ENCODE data around the gene WBP1L.

Gene WBP1L

DNA sequence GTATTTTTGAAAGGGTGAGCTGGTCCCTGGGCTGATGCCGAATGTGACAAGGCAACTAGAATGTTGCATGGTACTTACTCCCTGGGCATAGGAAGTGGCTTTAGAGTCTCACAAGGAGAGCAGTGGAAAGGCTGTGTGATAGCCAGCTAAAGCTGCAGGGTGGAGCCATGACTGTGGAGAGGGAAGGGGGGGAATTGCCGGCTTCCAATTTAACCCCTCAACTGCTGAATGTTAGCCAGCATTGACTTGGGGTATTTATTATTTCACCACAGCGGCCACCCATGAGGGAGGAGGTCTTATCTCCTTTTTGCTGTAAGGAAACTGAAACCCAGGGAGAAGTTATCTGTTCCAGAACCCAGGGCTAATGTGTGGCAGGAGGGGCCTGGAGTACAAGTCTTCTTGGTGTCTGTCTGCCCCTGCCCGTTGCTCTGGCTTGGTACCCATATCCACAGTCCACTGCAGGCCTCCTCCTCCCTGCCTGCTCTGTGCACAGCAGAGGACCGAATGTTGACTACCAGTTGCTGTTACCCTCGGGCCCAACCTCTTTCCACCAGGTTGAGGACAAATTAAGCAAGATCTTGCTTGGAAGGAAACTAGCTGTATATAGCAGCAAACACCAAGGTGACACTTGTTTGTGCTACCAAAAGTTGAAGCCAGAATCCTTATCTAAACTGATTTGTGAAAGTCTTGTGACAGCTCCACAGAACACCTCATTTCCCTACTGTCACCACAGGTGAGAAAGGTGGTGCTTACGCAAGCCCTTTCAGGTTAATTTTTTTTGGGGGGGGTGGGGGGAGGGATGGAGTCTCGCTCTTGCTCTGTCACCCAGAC lies 37.6 kb downstream of the WBP1L start:
- H3K9me3 ChIP-seq (ENCODE audit: low read length): no peaks in the 10 kb centered on the region
- no peak overlapping the region for H3K4me3 ChIP-seq (ENCODE audit: low read length)
- no peaks in the 10 kb centered on the region for H3K36me3 ChIP-seq (ENCODE audit: insufficient read depth, low read length)
- no peaks in the 10 kb centered on the region for H3K27me3 ChIP-seq (ENCODE audit: insufficient read depth, low read length)
- H2AFZ ChIP-seq (ENCODE audit: low read depth, low read length): no peak overlapping the region
- peaks cover 19% of the 10 kb centered on the region for H3K4me1 ChIP-seq (ENCODE audit: insufficient read depth, low read length)

DNA sequence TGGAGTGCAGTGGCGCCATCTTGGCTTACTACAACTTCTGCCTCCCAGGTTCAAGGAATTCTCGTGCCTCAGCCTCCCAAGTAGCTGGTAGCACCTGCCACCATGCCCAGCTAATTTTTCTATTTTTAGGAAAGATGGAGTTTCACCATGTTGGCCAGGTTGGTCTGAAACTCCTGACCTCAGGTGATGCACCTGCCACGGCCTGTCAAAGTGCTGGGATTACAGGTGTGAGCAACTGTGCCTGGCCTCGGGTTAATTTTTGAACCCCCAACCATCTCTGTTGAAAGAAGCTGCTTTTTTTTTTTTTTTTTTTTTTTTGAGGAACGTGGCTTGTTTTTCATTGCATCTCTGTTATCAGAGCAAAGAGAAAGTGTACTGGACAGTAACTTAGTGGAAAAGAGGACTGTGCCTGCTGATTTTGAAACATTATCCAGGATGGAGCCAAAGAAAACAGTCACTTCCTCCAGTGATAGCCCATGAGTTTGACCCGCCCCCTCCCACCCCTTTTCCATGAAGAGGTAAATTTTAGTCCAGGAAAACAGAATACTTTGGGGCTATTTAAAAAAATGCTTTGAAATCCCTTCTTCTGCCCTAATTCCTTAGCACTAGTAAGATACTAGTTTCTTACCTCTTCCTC lies 38.3 kb downstream of the WBP1L start:
- H3K36me3 ChIP-seq (ENCODE audit: insufficient read depth, low read length): no peaks in the 10 kb centered on the region
- peaks cover 13% of the 10 kb centered on the region for H3K4me1 ChIP-seq (ENCODE audit: insufficient read depth, low read length)
- no peaks in the 10 kb centered on the region for H3K9me3 ChIP-seq (ENCODE audit: low read length)
- H2AFZ ChIP-seq (ENCODE audit: low read depth, low read length): no peak overlapping the region
- no peak overlapping the region for H3K4me3 ChIP-seq (ENCODE audit: low read length)
- no peaks in the 10 kb centered on the region for H3K27me3 ChIP-seq (ENCODE audit: insufficient read depth, low read length)

DNA sequence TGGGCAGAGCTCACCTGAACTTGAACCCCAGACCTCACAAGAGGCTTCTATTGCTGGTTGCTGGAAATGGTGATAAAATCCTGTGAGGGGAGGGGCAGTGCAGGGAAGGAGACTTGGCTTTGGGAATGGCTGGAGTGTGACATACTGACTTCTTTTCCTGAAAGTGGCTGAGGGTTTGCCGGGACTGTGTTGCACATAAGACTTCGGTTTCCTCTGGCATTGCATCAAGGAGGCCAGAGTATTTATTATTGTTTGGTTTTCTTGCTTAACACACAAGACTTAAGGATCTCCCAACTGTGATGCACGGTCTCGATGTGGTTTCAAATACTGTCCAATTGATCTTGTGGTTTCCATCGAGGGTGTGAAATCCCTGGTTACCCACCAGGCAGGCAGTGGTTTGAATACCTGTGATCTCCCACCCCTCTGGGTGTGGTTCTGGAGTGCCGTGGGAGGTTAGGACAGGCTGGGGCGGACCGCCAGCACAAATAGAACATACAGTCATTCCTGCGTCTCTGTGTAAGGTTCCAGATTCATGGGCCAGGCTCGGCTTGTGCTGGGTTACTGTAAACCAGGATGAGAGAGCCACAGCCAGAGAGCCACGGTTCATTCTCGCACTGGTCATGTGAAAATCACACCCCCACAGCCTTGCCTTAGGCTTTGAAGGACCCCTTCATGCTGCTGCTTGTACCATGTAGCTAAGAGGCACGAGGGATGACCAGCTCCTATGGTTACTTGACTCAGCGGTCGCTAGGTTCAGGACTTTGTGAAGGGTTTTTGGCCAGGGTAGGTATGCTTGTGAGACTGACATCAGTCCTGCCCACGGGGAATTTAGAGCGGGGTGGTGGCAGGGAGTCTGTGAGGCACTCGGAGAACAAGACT lies 39.2 kb downstream of the WBP1L start:
- no peak overlapping the region for H3K4me3 ChIP-seq (ENCODE audit: low read length)
- peaks cover 4% of the 10 kb centered on the region for H3K4me1 ChIP-seq (ENCODE audit: insufficient read depth, low read length)

DNA sequence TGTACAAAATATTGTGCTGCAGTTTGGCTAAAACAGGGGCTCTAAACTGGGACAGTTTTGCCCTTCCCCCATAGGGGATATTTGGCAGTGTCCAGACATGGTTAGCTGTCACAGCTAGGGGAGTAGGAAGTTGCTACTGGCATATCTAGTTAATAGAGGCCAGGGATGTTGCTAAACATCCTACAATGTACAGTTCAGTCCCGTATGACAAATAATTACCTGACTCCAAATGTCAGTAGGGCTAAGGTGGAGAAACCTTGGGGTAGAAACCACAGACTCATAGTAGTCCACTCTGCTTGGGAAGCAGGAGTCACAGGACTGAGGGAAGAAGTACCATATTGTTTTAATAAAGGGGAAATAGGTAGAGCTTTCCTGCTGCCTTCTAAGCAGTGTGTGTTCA lies 39.8 kb downstream of the WBP1L start:
- no peak overlapping the region for H2AFZ ChIP-seq (ENCODE audit: low read depth, low read length)
- H3K4me1 ChIP-seq (ENCODE audit: insufficient read depth, low read length): no peaks in the 10 kb centered on the region
- H3K36me3 ChIP-seq (ENCODE audit: insufficient read depth, low read length): no peaks in the 10 kb centered on the region
- H3K4me3 ChIP-seq (ENCODE audit: low read length): no peak overlapping the region
- H3K27me3 ChIP-seq (ENCODE audit: insufficient read depth, low read length): no peaks in the 10 kb centered on the region
- H3K9me3 ChIP-seq (ENCODE audit: low read length): no peaks in the 10 kb centered on the region

More for the DNA sequence above, 39.2 kb downstream of the WBP1L start:
- Histone ChIP-seq H2AFZ (ENCODE audit: low read depth, low read length) (no peak overlapping the region), H3K9me3 (ENCODE audit: low read length) (no peaks in the 10 kb centered on the region), H3K36me3 (ENCODE audit: insufficient read depth, low read length) (no peaks in the 10 kb centered on the region), H3K27me3 (ENCODE audit: insufficient read depth, low read length) (no peaks in the 10 kb centered on the region)

DNA sequence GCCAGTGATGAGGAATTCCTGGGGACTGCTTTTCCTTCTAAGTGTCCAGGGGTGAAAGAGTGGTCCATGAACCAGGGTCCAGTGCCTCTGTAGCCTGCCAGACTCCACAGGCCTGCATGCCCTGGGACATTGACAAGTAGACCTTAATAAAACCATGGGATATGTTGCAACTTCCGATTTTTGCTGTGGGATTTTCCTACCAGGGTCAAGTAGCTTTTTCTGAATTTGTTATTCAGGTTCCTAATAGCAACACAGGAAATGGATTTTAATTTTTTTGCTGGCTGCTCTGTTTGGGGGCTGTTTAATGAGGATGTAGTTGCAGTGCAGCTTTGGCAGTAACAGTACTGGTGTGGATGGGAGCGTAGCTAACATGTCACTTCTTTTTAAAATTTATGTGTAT lies 42.1 kb downstream of the WBP1L start:
- Histone ChIP-seq H3K4me3 (ENCODE audit: low read length) (no peak overlapping the region), H3K4me1 (ENCODE audit: insufficient read depth, low read length) (no peaks in the 10 kb centered on the region), H3K36me3 (ENCODE audit: insufficient read depth, low read length) (no peaks in the 10 kb centered on the region), H2AFZ (ENCODE audit: low read depth, low read length) (no peak overlapping the region), H3K9me3 (ENCODE audit: low read length) (no peaks in the 10 kb centered on the region), H3K27me3 (ENCODE audit: insufficient read depth, low read length) (no peaks in the 10 kb centered on the region)

DNA sequence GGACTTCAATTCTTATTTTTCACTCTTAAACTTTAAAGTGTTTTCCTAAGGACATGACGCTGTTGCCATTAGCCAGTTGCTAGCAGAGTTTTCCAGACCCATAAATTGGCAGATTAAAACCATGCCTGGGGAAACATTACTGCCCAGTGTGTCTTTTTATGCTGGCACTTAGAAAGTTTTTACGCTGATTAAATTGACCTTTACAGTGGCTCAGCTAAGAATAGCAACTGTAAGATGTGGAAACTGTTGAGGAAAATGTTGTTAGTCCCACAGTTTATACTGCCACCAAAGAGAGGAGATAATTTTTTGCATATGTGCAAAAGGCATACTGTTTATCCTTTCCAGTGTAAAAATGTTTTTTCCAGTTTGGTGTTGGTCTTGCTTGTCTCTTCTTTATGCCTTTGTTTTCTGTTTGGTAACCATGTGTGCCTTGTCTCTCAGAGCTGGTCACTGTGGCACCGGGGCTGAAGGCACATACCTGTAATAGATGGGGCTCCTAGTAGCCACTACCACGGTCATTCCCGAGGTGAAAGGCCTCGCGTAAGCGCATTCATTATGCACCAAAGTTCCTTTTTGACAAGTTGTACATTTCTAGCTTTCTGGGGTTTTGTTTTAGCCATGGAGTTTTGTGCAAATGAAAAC lies 48.1 kb downstream of the WBP1L start:
- Histone ChIP-seq H3K4me3 (ENCODE audit: low read length) (no peak overlapping the region), H3K9me3 (ENCODE audit: low read length) (no peaks in the 10 kb centered on the region), H3K36me3 (ENCODE audit: insufficient read depth, low read length) (peaks cover 4% of the 10 kb centered on the region), H3K27me3 (ENCODE audit: insufficient read depth, low read length) (no peaks in the 10 kb centered on the region), H2AFZ (ENCODE audit: low read depth, low read length) (no peak overlapping the region), H3K4me1 (ENCODE audit: insufficient read depth, low read length) (peaks cover 18% of the 10 kb centered on the region)

DNA sequence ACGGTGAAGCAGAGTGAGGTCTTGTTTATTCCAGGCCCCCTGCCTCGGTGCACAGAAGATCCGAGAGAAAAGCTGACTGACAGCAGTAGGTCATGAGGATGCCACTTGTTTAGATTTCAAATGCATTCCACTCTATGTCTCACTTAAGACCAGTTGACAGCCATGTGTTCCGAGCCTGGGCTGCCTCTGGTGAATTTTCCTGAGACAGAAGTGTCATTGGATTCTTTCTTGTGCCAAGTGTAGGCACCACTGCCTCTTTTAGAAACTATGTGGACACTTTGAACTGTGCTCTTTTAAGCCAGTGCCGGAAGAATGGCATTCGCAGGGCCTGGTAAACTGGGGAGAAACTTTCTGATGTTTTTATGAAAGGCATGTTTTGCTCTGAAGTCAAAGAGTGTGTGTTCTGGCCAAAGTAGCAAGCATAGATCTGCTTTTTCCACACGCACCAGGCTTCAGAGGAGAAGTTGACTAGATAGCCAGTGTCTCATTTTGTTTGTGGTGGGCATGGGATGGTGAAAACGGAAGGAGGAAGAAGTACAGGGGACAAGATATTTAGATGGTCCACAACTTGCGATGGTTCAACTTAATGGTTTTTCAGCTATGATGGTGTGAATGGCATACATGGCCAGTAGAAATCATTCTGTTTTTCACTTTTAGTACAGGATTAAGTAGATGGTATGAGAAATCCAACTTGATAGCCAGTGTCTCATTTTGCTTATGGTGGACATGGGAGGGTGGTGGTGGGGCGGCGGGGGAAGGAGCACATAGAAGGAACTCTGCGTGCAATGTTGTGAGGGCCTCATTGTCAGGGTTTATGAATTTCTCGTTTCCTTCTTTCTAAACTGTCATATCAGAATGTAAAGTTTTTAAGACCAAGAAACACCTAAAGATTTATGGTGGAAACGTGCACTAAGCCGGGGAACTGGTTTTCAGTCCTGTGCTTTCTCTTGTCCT lies 52.0 kb downstream of the WBP1L start:
- Histone ChIP-seq H3K4me1 (ENCODE audit: insufficient read depth, low read length) (peaks cover 21% of the 10 kb centered on the region), H3K4me3 (ENCODE audit: low read length) (no peak overlapping the region), H3K27me3 (ENCODE audit: insufficient read depth, low read length) (no peaks in the 10 kb centered on the region), H2AFZ (ENCODE audit: low read depth, low read length) (no peak overlapping the region), H3K9me3 (ENCODE audit: low read length) (no peaks in the 10 kb centered on the region), H3K36me3 (ENCODE audit: insufficient read depth, low read length) (peaks cover 28% of the 10 kb centered on the region)

DNA sequence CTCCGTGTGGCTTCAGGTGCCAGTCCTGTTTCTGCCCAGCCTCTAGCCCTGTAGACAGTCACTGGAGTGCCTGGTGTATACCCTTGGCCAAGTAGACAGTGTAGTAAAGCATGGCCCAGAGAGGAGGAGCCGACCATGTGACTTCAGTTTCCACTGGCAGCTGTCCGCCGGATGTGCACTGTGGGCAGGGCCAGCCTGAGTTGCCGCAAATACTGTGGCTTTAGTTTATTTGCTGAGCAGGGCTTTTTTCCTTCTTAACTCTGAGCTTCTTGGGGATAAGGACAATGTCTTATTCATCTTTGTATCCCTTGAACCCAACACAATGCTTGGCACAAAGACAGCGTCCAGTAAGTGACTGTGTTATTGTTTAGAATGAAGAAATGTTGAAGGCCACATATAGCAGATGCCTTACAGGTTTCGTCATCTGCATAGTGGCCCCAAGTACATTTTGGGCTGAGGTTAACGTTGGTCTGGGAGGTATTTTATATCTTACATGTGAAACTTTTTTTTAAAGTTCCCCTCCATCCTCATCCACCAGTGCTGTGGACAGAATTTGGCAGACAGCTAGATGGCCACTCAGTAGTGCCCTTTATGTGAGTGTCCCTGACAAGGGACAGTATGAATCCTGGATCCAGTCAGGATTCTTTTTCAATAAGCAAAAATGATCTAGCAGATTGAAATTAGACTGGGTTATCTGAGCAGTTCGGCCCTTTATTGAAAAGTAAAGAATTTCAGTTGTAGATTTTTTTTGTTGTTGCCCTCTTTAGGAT lies 52.8 kb downstream of the WBP1L start:
- H2AFZ ChIP-seq (ENCODE audit: low read depth, low read length): no peak overlapping the region
- peaks cover 21% of the 10 kb centered on the region for H3K4me1 ChIP-seq (ENCODE audit: insufficient read depth, low read length)
- no peak overlapping the region for H3K4me3 ChIP-seq (ENCODE audit: low read length)
- H3K36me3 ChIP-seq (ENCODE audit: insufficient read depth, low read length): peaks cover 30% of the 10 kb centered on the region
- H3K27me3 ChIP-seq (ENCODE audit: insufficient read depth, low read length): no peaks in the 10 kb centered on the region
- no peaks in the 10 kb centered on the region for H3K9me3 ChIP-seq (ENCODE audit: low read length)

DNA sequence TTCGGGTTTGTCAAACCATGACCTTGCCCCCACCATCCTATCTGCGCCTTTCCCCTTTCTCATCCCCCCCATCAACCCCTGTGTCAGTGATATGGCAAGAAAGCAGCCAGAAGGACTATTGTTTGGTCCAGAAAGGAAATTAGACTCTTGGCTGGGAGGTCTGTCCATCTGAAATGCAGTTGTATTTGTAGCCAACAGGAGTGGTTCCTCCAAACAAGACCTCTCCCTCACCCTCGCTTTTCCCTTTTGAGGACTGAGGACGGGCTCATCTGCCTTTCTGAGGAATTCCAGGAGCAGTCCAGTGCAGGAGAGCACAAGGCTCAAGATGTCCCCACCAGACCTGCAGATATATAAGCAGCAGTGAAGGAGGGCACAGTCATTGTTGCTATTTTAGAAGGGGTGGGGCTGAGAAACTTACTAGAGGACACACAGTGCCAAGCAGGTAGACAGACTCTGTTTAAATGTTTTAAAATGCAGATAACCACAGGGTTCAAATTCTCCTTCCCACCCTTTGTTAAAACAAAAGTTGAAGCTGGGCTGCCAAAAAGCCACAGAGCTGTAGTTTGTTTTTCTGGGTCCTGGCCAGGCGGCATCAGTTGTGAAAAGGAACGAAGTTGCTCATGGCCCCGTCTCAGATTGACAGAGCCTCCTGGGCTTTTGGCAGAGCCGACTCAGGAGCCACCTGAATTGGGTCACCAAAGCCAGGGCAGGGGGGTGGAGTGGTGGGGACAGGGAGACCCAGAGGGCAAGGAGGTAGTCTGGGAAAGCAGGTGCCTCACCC lies 56.1 kb downstream of the WBP1L start:
- Histone ChIP-seq H3K36me3 (ENCODE audit: insufficient read depth, low read length) (peaks cover 40% of the 10 kb centered on the region), H3K4me3 (ENCODE audit: low read length) (no peak overlapping the region), H3K4me1 (ENCODE audit: insufficient read depth, low read length) (peaks cover 18% of the 10 kb centered on the region), H2AFZ (ENCODE audit: low read depth, low read length) (no peak overlapping the region), H3K9me3 (ENCODE audit: low read length) (peaks cover 2% of the 10 kb centered on the region), H3K27me3 (ENCODE audit: insufficient read depth, low read length) (no peaks in the 10 kb centered on the region)

DNA sequence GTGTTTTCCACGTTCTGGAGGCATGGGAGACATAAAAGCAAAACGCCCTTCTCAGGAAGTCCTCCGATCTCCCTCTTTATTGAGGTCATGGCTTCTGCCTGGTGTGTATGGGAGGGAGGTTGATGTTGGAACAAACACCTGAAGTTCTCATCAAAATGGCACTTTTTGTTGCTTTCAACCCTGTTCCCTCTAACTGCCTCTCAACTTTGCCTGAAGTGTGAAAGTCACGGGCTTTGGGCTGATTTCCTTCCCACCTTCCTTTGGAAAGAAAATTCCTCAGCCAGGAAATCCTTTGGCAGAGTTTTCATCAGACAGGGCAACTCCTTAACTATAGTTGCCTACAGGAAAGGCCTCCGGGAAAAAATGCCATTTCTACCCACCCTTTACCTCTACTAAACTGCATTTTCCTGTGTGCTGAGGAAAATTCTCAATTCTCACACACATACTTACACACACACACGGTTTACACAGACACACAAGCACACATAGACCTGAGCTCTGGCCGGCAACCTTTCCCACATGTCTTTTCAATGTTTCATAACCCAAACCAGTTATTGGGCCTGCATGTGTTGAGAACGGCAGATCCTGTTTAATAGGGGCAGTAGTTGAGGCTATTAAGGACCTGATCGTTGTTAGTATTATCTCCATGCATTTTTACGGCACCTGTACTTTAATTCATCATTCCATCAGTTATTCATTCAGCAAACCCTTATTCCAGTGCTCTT lies 57.0 kb downstream of the WBP1L start:
- Histone ChIP-seq H3K27me3 (ENCODE audit: insufficient read depth, low read length) (no peaks in the 10 kb centered on the region), H3K36me3 (ENCODE audit: insufficient read depth, low read length) (peaks cover 40% of the 10 kb centered on the region), H3K9me3 (ENCODE audit: low read length) (peaks cover 2% of the 10 kb centered on the region), H3K4me3 (ENCODE audit: low read length) (no peak overlapping the region), H2AFZ (ENCODE audit: low read depth, low read length) (no peak overlapping the region), H3K4me1 (ENCODE audit: insufficient read depth, low read length) (peaks cover 9% of the 10 kb centered on the region)

All from neuron (in vitro differentiated cells).